GM23338 (cell line): ENCODE data around the gene COL4A1. TPM values are rescaled to one million over a fixed set of nuclear protein-coding genes. Genes with fewer than 3 reads are reported as not detected.

ENCODE experiments used
- ATAC-seq: fragments of 200-7000 bp; cut with Tn5 transposase; 3 replicates; pipeline ENCODE4 v1.9.1; 2020
- DNase-seq: peaks from one replicate; pipeline ENCODE4 v3.0.0-alpha.2; 2015; ENCODE audit warnings: low spot score
- H2AFZ ChIP-seq: fragments of 200-600 bp; sonication (generic); 2 replicates; pipeline ENCODE4 v1.8.0; 2016; ENCODE audit warnings: antibody characterized with exemption, mild to moderate bottlenecking, moderate library complexity
- H3F3A ChIP-seq: fragments of 200-600 bp; sonication (generic); replicated peaks from 2 replicates; pipeline ENCODE4 v1.8.0; 2017; ENCODE audit warnings: antibody characterized with exemption, mixed run types, low read depth
- H3K27ac ChIP-seq: fragments of 200-600 bp; sonication (generic); 2 replicates; pipeline ENCODE4 v1.6.1; 2016; ENCODE audit warnings: low read depth
- H3K27me3 ChIP-seq: fragments of 200-600 bp; sonication (generic); 2 replicates; pipeline ENCODE4 v1.8.0; 2016; ENCODE audit warnings: mild to moderate bottlenecking, mixed run types, moderate library complexity; ENCODE audit not compliant: insufficient read depth
- H3K36me3 ChIP-seq: fragments of 200-600 bp; sonication (generic); 2 replicates; pipeline ENCODE4 v1.8.0; 2016; ENCODE audit warnings: mild to moderate bottlenecking; ENCODE audit not compliant: insufficient read depth
- H3K4me1 ChIP-seq: fragments of 200-600 bp; sonication (generic); 2 replicates; pipeline ENCODE4 v1.8.0; 2016; ENCODE audit warnings: mild to moderate bottlenecking, moderate library complexity; ENCODE audit not compliant: insufficient read depth
- H3K4me2 ChIP-seq: fragments of 200-600 bp; sonication (generic); 2 replicates; pipeline ENCODE4 v1.7.1; 2017; ENCODE audit warnings: mixed run types
- H3K4me3 ChIP-seq: fragments of 200-600 bp; sonication (generic); 2 replicates; pipeline ENCODE4 v1.6.1; 2016; ENCODE audit warnings: mixed run types
- H3K79me2 ChIP-seq: fragments of 200-600 bp; sonication (generic); replicated peaks from 2 replicates; pipeline ENCODE4 v1.8.0; 2017; ENCODE audit warnings: mild to moderate bottlenecking; ENCODE audit not compliant: insufficient read depth
- H3K9me2 ChIP-seq: fragments of 200-600 bp; sonication (generic); 2 replicates; pipeline ENCODE4 v1.8.0; 2017; ENCODE audit not compliant: insufficient read depth
- H4K20me1 ChIP-seq: fragments of 200-600 bp; sonication (generic); replicated peaks from 2 replicates; pipeline ENCODE4 v1.8.0; 2017; ENCODE audit warnings: mild to moderate bottlenecking; ENCODE audit not compliant: insufficient read depth
- H3K27ac Mint-ChIP-seq: 2 replicates; pipeline ENCODE4 v1.8.0; 2020; ENCODE audit warnings: inconsistent platforms, mild to moderate bottlenecking, moderate library complexity, mixed read lengths
- H3K27me3 Mint-ChIP-seq: 3 replicates; pipeline ENCODE4 v1.8.0; 2022; ENCODE audit warnings: low read depth, mild to moderate bottlenecking, moderate library complexity, mixed read lengths, inconsistent platforms; ENCODE audit not compliant: insufficient read depth, poor library complexity
- H3K36me3 Mint-ChIP-seq: 3 replicates; pipeline ENCODE4 v1.8.0; 2021; ENCODE audit warnings: low read depth, mild to moderate bottlenecking, inconsistent platforms, moderate library complexity, mixed read lengths
- H3K4me1 Mint-ChIP-seq: 3 replicates; pipeline ENCODE4 v1.8.0; 2020; ENCODE audit warnings: mild to moderate bottlenecking, inconsistent platforms, mixed read lengths
- H3K4me3 Mint-ChIP-seq: 3 replicates; pipeline ENCODE4 v1.8.0; 2021; ENCODE audit warnings: moderate library complexity, mild to moderate bottlenecking, inconsistent platforms, mixed read lengths
- H3K9me3 Mint-ChIP-seq: 3 replicates; pipeline ENCODE4 v1.8.0; 2020; ENCODE audit warnings: moderate library complexity, mild to moderate bottlenecking, inconsistent platforms, mixed read lengths
- CREB1 ChIP-seq: fragments of 250-450 bp; sonication (Bioruptor Pico); IDR thresholded peaks from 2 replicates; pipeline ENCODE4 v1.5.0; 2020; ENCODE audit warnings: low read depth, mild to moderate bottlenecking, moderate library complexity
- ETS1 ChIP-seq: IDR thresholded peaks from 2 replicates; pipeline ENCODE4 v1.6.1; 2016; ENCODE audit warnings: antibody characterized with exemption
- EZH2 ChIP-seq: fragments of 200-600 bp; sonication (generic); IDR thresholded peaks from one replicate; pipeline ENCODE4 v1.8.0; 2017; ENCODE audit warnings: antibody characterized with exemption, mild to moderate bottlenecking, low read depth; ENCODE audit not compliant: unreplicated experiment
- EZH2phosphoT487 ChIP-seq: fragments of 200-600 bp; sonication (generic); IDR thresholded peaks from one replicate; pipeline ENCODE4 v1.8.1; 2018; ENCODE audit warnings: antibody characterized with exemption; ENCODE audit not compliant: unreplicated experiment
- JUNB ChIP-seq: IDR thresholded peaks from one replicate; pipeline ENCODE4 v1.6.1; 2016; ENCODE audit warnings: antibody characterized with exemption; ENCODE audit not compliant: unreplicated experiment
- NANOG ChIP-seq: IDR thresholded peaks from 2 replicates; pipeline ENCODE4 v1.6.1; 2016; ENCODE audit warnings: antibody characterized with exemption, borderline replicate concordance
- POLR2AphosphoS5 ChIP-seq: IDR thresholded peaks from 2 replicates; pipeline ENCODE4 v1.6.1; 2016; ENCODE audit warnings: antibody characterized with exemption, low read depth
- STAT1 ChIP-seq: IDR thresholded peaks from one replicate; pipeline ENCODE4 v1.6.1; 2016; ENCODE audit warnings: antibody characterized with exemption; ENCODE audit not compliant: unreplicated experiment
- ZNF114 ChIP-seq: fragments of 250-450 bp; sonication (Bioruptor Pico); IDR thresholded peaks from 2 replicates; pipeline ENCODE4 v1.5.0; 2020; ENCODE audit warnings: mild to moderate bottlenecking, moderate library complexity
- ZNF331 ChIP-seq: fragments of 250-450 bp; sonication (Bioruptor Pico); IDR thresholded peaks from 2 replicates; pipeline ENCODE4 v1.5.0; 2020; ENCODE audit warnings: low read depth, mild to moderate bottlenecking, moderate library complexity
- polyA plus RNA-seq: library from polyadenylated mRNA; unstranded; fragments of >200 nt; fragmentation: Nextera tagmentation; extraction: Ambion mirVana; gene quantifications from 2 replicates; pipeline ENCODE4 v1.2.1, GENCODE V29; 2016
- total RNA-seq: library from RNA; depleted of rRNA; stranded (reverse); fragments of >200 nt; shearing (Covaris generic); gene quantifications from 2 replicates; pipeline ENCODE4 v1.2.3, GENCODE V29; 2014
- TF ChIP-seq, protein P1 (sequence below), 2 experiments: fragments of 200-600 bp in 1 of 2; sonication (generic) in 1 of 2; conservative IDR thresholded peaks; 2 replicates each; pipeline versions ENCODE4 v1.5.1 to v1.6.1; 2016 to 2017; ENCODE audit warnings: antibody characterized with exemption in 2 of 2, low read depth in 2 of 2, mild to moderate bottlenecking in 2 of 2, moderate library complexity in 1 of 2
- TF ChIP-seq, protein P2 (sequence below): IDR thresholded peaks from one replicate; pipeline ENCODE4 v1.6.1; 2018; ENCODE audit warnings: antibody characterized with exemption; ENCODE audit not compliant: unreplicated experiment
- TF ChIP-seq, protein P3 (sequence below): fragments of 250-450 bp; sonication (Bioruptor Pico); IDR thresholded peaks from 2 replicates; pipeline ENCODE4 v1.5.0; 2020; ENCODE audit warnings: mild to moderate bottlenecking, moderate library complexity

Gene COL4A1
- total and polyA plus RNA-seq, 2 experiments from 2014 or later, result 39.1 to 110 TPM

GRCh38 chr13:110224519-110224918 lies 82.4 kb downstream of the COL4A1 start:
- Histone ChIP-seq H3K4me1 (no peaks in the 10 kb centered on the region), H3K27me3 (no peaks in the 10 kb centered on the region), H4K20me1 (no peaks in the 10 kb centered on the region), H3K36me3 (no peaks in the 10 kb centered on the region), H3K27ac (no peak overlapping the region), H2AFZ (no peak overlapping the region), H3K79me2 (no peaks in the 10 kb centered on the region), H3K4me3 (no peak overlapping the region), H3K9me2 (no peaks in the 10 kb centered on the region), H3K4me2 (no peak overlapping the region), H3F3A (no peaks in the 10 kb centered on the region)
- Mint-ChIP-seq H3K36me3 (no peaks in the 10 kb centered on the region), H3K27me3 (peaks cover 4% of the 10 kb centered on the region), H3K4me3 (no peak overlapping the region), H3K27ac (no peak overlapping the region), H3K4me1 (peaks cover 13% of the 10 kb centered on the region), H3K9me3 (no peaks in the 10 kb centered on the region)
- DNase-seq, result no peak
- TF ChIP-seq JUNB (no peak), STAT1 (no peak), ZNF331 (CRISPR knock-in tag) (no peak), EZH2 (no peak), CREB1 (CRISPR knock-in tag) (no peak), POLR2AphosphoS5 (no peak), NANOG (no peak), ETS1 (no peak), EZH2phosphoT487 (no peak), ZNF114 (no peak)
- TF ChIP-seq, protein P1, sequence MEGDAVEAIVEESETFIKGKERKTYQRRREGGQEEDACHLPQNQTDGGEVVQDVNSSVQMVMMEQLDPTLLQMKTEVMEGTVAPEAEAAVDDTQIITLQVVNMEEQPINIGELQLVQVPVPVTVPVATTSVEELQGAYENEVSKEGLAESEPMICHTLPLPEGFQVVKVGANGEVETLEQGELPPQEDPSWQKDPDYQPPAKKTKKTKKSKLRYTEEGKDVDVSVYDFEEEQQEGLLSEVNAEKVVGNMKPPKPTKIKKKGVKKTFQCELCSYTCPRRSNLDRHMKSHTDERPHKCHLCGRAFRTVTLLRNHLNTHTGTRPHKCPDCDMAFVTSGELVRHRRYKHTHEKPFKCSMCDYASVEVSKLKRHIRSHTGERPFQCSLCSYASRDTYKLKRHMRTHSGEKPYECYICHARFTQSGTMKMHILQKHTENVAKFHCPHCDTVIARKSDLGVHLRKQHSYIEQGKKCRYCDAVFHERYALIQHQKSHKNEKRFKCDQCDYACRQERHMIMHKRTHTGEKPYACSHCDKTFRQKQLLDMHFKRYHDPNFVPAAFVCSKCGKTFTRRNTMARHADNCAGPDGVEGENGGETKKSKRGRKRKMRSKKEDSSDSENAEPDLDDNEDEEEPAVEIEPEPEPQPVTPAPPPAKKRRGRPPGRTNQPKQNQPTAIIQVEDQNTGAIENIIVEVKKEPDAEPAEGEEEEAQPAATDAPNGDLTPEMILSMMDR (conservative IDR thresholded peaks at IDR 0.05; ENCODE audit: low read depth in 2 of 2), result no peak
- TF ChIP-seq, protein P2, sequence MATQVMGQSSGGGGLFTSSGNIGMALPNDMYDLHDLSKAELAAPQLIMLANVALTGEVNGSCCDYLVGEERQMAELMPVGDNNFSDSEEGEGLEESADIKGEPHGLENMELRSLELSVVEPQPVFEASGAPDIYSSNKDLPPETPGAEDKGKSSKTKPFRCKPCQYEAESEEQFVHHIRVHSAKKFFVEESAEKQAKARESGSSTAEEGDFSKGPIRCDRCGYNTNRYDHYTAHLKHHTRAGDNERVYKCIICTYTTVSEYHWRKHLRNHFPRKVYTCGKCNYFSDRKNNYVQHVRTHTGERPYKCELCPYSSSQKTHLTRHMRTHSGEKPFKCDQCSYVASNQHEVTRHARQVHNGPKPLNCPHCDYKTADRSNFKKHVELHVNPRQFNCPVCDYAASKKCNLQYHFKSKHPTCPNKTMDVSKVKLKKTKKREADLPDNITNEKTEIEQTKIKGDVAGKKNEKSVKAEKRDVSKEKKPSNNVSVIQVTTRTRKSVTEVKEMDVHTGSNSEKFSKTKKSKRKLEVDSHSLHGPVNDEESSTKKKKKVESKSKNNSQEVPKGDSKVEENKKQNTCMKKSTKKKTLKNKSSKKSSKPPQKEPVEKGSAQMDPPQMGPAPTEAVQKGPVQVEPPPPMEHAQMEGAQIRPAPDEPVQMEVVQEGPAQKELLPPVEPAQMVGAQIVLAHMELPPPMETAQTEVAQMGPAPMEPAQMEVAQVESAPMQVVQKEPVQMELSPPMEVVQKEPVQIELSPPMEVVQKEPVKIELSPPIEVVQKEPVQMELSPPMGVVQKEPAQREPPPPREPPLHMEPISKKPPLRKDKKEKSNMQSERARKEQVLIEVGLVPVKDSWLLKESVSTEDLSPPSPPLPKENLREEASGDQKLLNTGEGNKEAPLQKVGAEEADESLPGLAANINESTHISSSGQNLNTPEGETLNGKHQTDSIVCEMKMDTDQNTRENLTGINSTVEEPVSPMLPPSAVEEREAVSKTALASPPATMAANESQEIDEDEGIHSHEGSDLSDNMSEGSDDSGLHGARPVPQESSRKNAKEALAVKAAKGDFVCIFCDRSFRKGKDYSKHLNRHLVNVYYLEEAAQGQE, result no peak
- TF ChIP-seq, protein P3, sequence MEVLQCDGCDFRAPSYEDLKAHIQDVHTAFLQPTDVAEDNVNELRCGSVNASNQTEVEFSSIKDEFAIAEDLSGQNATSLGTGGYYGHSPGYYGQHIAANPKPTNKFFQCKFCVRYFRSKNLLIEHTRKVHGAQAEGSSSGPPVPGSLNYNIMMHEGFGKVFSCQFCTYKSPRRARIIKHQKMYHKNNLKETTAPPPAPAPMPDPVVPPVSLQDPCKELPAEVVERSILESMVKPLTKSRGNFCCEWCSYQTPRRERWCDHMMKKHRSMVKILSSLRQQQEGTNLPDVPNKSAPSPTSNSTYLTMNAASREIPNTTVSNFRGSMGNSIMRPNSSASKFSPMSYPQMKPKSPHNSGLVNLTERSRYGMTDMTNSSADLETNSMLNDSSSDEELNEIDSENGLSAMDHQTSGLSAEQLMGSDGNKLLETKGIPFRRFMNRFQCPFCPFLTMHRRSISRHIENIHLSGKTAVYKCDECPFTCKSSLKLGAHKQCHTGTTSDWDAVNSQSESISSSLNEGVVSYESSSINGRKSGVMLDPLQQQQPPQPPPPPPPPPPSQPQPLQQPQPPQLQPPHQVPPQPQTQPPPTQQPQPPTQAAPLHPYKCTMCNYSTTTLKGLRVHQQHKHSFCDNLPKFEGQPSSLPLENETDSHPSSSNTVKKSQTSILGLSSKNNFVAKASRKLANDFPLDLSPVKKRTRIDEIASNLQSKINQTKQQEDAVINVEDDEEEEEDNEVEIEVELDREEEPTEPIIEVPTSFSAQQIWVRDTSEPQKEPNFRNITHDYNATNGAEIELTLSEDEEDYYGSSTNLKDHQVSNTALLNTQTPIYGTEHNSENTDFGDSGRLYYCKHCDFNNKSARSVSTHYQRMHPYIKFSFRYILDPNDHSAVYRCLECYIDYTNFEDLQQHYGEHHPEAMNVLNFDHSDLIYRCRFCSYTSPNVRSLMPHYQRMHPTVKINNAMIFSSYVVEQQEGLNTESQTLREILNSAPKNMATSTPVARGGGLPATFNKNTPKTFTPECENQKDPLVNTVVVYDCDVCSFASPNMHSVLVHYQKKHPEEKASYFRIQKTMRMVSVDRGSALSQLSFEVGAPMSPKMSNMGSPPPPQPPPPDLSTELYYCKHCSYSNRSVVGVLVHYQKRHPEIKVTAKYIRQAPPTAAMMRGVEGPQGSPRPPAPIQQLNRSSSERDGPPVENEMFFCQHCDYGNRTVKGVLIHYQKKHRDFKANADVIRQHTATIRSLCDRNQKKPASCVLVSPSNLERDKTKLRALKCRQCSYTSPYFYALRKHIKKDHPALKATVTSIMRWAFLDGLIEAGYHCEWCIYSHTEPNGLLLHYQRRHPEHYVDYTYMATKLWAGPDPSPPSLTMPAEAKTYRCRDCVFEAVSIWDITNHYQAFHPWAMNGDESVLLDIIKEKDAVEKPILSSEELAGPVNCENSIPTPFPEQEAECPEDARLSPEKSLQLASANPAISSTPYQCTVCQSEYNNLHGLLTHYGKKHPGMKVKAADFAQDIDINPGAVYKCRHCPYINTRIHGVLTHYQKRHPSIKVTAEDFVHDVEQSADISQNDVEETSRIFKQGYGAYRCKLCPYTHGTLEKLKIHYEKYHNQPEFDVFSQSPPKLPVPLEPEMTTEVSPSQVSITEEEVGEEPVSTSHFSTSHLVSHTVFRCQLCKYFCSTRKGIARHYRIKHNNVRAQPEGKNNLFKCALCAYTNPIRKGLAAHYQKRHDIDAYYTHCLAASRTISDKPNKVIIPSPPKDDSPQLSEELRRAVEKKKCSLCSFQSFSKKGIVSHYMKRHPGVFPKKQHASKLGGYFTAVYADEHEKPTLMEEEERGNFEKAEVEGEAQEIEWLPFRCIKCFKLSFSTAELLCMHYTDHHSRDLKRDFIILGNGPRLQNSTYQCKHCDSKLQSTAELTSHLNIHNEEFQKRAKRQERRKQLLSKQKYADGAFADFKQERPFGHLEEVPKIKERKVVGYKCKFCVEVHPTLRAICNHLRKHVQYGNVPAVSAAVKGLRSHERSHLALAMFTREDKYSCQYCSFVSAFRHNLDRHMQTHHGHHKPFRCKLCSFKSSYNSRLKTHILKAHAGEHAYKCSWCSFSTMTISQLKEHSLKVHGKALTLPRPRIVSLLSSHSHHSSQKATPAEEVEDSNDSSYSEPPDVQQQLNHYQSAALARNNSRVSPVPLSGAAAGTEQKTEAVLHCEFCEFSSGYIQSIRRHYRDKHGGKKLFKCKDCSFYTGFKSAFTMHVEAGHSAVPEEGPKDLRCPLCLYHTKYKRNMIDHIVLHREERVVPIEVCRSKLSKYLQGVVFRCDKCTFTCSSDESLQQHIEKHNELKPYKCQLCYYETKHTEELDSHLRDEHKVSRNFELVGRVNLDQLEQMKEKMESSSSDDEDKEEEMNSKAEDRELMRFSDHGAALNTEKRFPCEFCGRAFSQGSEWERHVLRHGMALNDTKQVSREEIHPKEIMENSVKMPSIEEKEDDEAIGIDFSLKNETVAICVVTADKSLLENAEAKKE, result no peak
- no peak for ATAC-seq
